Measurements from ENCODE around the gene OBSL1.

The OBSL1 gene

DNA sequence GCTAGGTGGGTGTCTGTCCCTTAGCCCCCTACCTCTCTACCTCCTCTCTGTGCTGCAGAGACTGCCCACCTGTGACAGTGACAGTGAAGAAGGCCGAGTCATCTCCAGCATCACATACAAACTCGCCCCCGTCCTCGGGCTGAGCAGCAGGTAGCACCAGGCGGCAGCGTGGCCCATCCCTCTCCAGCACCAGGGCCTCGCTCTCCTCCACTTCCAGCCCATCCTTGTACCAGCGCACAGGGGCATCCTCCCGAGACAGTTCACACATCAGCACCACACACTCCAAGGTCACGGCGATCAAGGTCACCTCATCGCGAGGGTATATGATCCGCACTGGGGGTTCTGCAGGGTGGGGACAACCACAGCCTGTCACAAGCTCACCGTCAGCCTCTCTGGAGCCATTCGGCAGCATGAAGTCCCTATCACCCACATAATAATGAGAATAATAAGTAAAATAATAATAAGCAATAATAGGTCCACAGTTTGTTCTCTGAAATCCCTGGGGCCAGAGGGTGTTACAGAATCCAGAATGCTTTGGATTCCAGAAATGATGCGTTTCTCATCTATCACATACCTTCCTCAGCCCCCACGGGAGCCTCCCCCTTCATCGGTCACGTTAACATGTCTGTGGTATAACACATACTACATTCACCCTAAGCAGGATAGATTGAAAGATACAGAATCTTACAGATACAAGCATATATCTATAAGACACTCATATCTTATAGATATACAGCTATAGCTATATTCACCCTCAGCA is 12.0 kb downstream of the OBSL1 start:
- DNase-seq (ENCODE audit: extremely low read depth, low read depth) = no peak
- TF ChIP-seq, protein P1, sequence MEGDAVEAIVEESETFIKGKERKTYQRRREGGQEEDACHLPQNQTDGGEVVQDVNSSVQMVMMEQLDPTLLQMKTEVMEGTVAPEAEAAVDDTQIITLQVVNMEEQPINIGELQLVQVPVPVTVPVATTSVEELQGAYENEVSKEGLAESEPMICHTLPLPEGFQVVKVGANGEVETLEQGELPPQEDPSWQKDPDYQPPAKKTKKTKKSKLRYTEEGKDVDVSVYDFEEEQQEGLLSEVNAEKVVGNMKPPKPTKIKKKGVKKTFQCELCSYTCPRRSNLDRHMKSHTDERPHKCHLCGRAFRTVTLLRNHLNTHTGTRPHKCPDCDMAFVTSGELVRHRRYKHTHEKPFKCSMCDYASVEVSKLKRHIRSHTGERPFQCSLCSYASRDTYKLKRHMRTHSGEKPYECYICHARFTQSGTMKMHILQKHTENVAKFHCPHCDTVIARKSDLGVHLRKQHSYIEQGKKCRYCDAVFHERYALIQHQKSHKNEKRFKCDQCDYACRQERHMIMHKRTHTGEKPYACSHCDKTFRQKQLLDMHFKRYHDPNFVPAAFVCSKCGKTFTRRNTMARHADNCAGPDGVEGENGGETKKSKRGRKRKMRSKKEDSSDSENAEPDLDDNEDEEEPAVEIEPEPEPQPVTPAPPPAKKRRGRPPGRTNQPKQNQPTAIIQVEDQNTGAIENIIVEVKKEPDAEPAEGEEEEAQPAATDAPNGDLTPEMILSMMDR (IDR thresholded peaks at IDR 0.05; ENCODE audit: low read depth, low read length) = no peak

- TF ChIP-seq, protein P1 (IDR thresholded peaks at IDR 0.05; ENCODE audit: low read depth, low read length) = no peak
Measured at GRCh38 chr2:219557791-219558785, 13.3 kb downstream of the OBSL1 start.

GRCh38 chr2:219557320-219557719 is 14.0 kb downstream of the OBSL1 start:
- TF ChIP-seq, protein P1 (IDR thresholded peaks at IDR 0.05; ENCODE audit: low read depth, low read length) = no peak
- no peak for DNase-seq (ENCODE audit: extremely low read depth, low read depth)

More at GRCh38 chr2:219557791-219558785, 13.3 kb downstream of the OBSL1 start:
- DNase-seq (ENCODE audit: extremely low read depth, low read depth) = no peak

DNA sequence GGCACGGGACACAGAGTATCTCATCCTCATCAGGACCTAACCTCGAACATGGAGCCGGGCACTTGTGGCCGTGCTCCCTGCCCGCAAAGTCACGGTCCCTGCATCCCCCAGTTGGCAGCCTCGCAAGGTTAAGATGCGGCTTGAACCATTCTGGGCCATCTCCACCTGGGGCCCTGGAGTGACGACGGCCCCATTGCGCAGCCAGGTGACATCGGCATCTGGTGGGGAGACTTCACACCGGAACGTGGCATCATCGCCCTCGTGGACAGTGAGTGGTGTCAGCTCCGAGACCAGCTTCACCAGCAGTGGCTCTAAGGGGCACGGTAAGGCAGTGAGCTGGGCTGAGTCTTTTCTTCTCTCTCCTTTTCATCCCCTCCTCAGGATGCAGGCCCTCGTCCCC is 14.9 kb downstream of the OBSL1 start:
- TF ChIP-seq, protein P1 (IDR thresholded peaks at IDR 0.05; ENCODE audit: low read depth, low read length) = no peak
- DNase-seq (ENCODE audit: extremely low read depth, low read depth) = no peak

- TF ChIP-seq, protein P1 (IDR thresholded peaks at IDR 0.05; ENCODE audit: low read depth, low read length) = no peak
- DNase-seq (ENCODE audit: extremely low read depth, low read depth) = no peak
Measured at GRCh38 chr2:219555956-219556355, 15.4 kb downstream of the OBSL1 start.

DNA sequence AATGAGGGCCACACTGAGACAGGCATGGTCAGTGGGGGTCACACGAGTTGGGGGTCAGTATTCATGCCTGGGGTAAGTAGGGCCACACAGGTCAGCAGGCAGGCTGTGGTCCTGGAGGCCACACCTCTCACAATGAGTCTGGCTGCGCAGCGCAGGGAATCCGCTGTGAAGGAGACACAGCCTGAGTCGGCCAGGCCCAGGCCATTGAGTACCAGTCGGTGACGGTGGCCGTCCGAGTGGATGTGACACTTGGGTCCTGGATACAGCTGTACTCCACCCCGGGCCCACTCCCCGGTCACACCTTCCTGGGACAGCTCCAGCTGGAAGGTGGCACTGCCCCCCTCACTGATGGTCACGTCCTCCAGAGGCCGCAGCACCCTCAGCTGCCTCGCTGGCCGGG is 17.0 kb downstream of the OBSL1 start:
- TF ChIP-seq, protein P1 (IDR thresholded peaks at IDR 0.05; ENCODE audit: low read depth, low read length) = no peak
- DNase-seq (ENCODE audit: extremely low read depth, low read depth) = no peak

Data from AG09319 (cell line).